ENCODE measurements around the gene CCDC50. TPM values are rescaled to one million over a fixed set of nuclear protein-coding genes. Genes with fewer than 3 reads are reported as not detected.

Gene CCDC50
- total RNA-seq, 1 experiment from 2014 or later = 124 TPM

DNA sequence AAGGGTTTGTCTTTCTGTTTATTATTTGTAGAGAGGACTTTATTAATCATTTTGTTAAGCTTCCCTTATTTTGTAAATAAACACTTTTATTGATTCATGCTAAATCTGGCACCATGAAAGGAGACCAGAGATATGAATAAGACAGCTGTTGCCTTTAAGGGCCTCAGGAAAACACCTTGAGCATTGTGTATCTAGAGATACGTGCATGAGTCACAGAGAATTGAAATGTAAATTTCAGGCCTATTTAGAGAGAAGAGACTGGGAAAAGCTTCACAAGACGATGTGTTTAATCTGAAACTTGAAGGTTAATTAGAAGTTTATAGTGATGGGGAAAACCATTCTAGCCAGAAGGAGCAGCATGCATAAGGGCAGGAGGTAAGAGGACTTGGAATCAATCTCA is 29.7 kb downstream of the CCDC50 start:
- peak overlapping the region; percentile 20 for H3K4me3 Mint-ChIP-seq (ENCODE audit: low read depth, unreplicated experiment)
- peaks cover 67% of the 10 kb centered on the region for H3K4me1 Mint-ChIP-seq (ENCODE audit: low read depth, unreplicated experiment)
- H3K36me3 Mint-ChIP-seq (ENCODE audit: insufficient read depth, unreplicated experiment) = peaks cover 35% of the 10 kb centered on the region
- no peaks in the 10 kb centered on the region for H3K9me3 Mint-ChIP-seq (ENCODE audit: low read depth, unreplicated experiment)
- H3K27ac Mint-ChIP-seq (ENCODE audit: unreplicated experiment) = peak overlapping the region; percentile 76
- H3K27me3 Mint-ChIP-seq (ENCODE audit: unreplicated experiment) = no peaks in the 10 kb centered on the region
- intact Hi-C loops (cut with micrococcal nuclease; ENCODE audit: unreplicated experiment) = loop anchor here (10.0 kb wide), 1 partner anchor 114 kb away; no protein-coding TSS in a partner anchor
- TF ChIP-seq, protein P1, sequence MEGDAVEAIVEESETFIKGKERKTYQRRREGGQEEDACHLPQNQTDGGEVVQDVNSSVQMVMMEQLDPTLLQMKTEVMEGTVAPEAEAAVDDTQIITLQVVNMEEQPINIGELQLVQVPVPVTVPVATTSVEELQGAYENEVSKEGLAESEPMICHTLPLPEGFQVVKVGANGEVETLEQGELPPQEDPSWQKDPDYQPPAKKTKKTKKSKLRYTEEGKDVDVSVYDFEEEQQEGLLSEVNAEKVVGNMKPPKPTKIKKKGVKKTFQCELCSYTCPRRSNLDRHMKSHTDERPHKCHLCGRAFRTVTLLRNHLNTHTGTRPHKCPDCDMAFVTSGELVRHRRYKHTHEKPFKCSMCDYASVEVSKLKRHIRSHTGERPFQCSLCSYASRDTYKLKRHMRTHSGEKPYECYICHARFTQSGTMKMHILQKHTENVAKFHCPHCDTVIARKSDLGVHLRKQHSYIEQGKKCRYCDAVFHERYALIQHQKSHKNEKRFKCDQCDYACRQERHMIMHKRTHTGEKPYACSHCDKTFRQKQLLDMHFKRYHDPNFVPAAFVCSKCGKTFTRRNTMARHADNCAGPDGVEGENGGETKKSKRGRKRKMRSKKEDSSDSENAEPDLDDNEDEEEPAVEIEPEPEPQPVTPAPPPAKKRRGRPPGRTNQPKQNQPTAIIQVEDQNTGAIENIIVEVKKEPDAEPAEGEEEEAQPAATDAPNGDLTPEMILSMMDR (IDR thresholded peaks at IDR 0.05; ENCODE audit: unreplicated experiment) = no peak
- CTCF ChIA-PET = interaction anchor here (0.6 to 1.1 kb wide), 4 partner anchors 25 to 245 kb away, joined by 3 to 4 read pairs (median 3); no protein-coding TSS in a partner anchor
- no peak for DNase-seq
- no TSS peak for BruUV-seq (replicated peaks)

DNA sequence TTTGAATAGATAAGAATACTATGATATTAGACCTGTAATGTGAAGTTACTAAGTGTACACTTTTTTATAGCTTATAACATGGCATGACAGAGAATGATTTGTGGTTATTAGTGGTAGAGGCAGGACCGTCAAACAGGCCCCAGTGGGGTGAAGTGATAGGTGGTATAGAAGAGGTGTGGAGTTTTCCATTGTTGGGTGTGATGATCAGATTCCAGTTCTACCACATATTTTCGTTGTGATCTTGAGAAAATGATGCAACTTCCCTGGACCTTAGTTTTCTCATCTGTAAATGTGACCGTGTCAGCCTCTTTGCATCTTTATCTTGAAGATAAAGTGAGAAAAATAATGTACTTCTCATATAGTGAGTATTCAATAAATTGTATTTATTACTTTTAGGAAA is 31.4 kb downstream of the CCDC50 start:
- intact Hi-C loops (cut with micrococcal nuclease; ENCODE audit: unreplicated experiment) = no loop called here
- Mint-ChIP-seq H3K4me1 (ENCODE audit: low read depth, unreplicated experiment) (peaks cover 78% of the 10 kb centered on the region), H3K27me3 (ENCODE audit: unreplicated experiment) (no peaks in the 10 kb centered on the region), H3K27ac (ENCODE audit: unreplicated experiment) (peak overlapping the region; percentile 67), H3K4me3 (ENCODE audit: low read depth, unreplicated experiment) (peak overlapping the region; percentile 31), H3K9me3 (ENCODE audit: low read depth, unreplicated experiment) (no peaks in the 10 kb centered on the region), H3K36me3 (ENCODE audit: insufficient read depth, unreplicated experiment) (peaks cover 46% of the 10 kb centered on the region)
- no TSS peak for BruUV-seq (replicated peaks)
- CTCF ChIA-PET = interaction anchor here (0.8 kb wide), 1 partner anchor 115 kb away, joined by 6 read pairs; no protein-coding TSS in a partner anchor
- peak; percentile 42 for DNase-seq
- TF ChIP-seq, protein P1 (IDR thresholded peaks at IDR 0.05; ENCODE audit: unreplicated experiment) = no peak

DNA sequence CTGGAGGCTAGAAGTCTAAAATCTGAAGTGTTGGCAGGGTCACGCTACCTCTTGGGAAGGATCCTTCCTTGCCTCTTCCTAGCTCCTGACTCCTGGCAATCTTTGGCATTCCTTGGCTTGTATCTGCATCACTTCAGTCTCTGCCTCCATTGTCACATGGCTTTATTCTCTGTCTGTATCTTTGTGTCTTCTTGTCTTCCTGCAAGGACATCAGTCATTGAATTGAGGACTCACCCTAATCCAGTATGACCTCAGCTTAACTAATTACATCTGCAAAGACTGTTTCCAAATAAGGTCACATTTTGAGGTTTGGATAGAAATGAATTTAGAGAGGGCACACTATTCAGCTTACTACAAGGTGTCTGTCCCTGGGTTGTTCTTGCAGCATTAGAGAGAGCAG is 32.3 kb downstream of the CCDC50 start:
- TF ChIP-seq, protein P1 (IDR thresholded peaks at IDR 0.05; ENCODE audit: unreplicated experiment) = no peak
- Mint-ChIP-seq H3K4me3 (ENCODE audit: low read depth, unreplicated experiment) (no peak overlapping the region), H3K36me3 (ENCODE audit: insufficient read depth, unreplicated experiment) (peaks cover 53% of the 10 kb centered on the region), H3K9me3 (ENCODE audit: low read depth, unreplicated experiment) (no peaks in the 10 kb centered on the region), H3K27me3 (ENCODE audit: unreplicated experiment) (no peaks in the 10 kb centered on the region), H3K4me1 (ENCODE audit: low read depth, unreplicated experiment) (peaks cover 78% of the 10 kb centered on the region), H3K27ac (ENCODE audit: unreplicated experiment) (peak overlapping the region; percentile 67)
- intact Hi-C loops (cut with micrococcal nuclease; ENCODE audit: unreplicated experiment) = no loop called here
- no TSS peak for BruUV-seq (replicated peaks)
- no peak for DNase-seq
- CTCF ChIA-PET = interaction anchor here (0.6 kb wide), 1 partner anchor 18 kb away, joined by 4 read pairs; no protein-coding TSS in a partner anchor

DNA sequence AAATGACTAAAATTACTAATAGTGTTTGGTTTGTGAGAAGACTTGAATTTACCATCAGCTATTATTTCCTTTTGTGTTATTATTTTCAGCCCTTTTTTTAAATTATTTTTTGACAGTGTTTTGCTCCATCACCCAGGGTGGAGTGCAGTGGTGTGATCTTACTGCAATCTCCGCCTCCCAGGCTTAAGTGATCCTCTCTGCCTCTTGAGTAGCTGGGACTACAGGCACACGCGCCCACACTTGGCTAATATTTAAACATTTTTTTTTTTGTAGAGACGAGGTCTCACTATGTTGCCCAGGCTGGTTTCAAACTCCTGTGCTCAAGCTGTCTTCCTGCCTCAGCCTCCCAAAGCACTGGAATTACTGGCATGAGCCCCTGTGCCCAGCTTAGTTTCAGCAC is 32.8 kb downstream of the CCDC50 start:
- TF ChIP-seq, protein P1 (IDR thresholded peaks at IDR 0.05; ENCODE audit: unreplicated experiment) = no peak
- Mint-ChIP-seq H3K36me3 (ENCODE audit: insufficient read depth, unreplicated experiment) (peaks cover 54% of the 10 kb centered on the region), H3K4me1 (ENCODE audit: low read depth, unreplicated experiment) (peaks cover 73% of the 10 kb centered on the region), H3K9me3 (ENCODE audit: low read depth, unreplicated experiment) (no peaks in the 10 kb centered on the region), H3K4me3 (ENCODE audit: low read depth, unreplicated experiment) (no peak overlapping the region), H3K27me3 (ENCODE audit: unreplicated experiment) (no peaks in the 10 kb centered on the region), H3K27ac (ENCODE audit: unreplicated experiment) (peak overlapping the region; percentile 67)
- intact Hi-C loops (cut with micrococcal nuclease; ENCODE audit: unreplicated experiment) = no loop called here
- no TSS peak for BruUV-seq (replicated peaks)
- no peak for DNase-seq
- CTCF ChIA-PET = no interaction called here
